H54 (cell line): Measurements from ENCODE around the gene NDUFAF2.
"Not testable (repeated sequence)": the region's sequence is repeated elsewhere in the genome, so short reads cannot be mapped to it uniquely, and the experiment has no call there.

ENCODE experiments used
- DNase-seq: peaks from one replicate; pipeline ENCODE4 v3.0.0; 2011; ENCODE audit warnings: low spot score, mixed read lengths; ENCODE audit not compliant: insufficient read length
- FAIRE-seq: peaks from 3 replicates; lab custom pipeline; 2011; peaks lifted over from hg19 to GRCh38; lab: Jason Lieb, UNC
- POLR2A ChIP-seq: IDR thresholded peaks from 2 replicates; pipeline ENCODE4 v1.6.1; 2011; ENCODE audit warnings: low read depth, mild to moderate bottlenecking, low read length

NDUFAF2 gene

GRCh38 chr5:60960591-60960990, 15.6 kb downstream of the NDUFAF2 start:
- FAIRE-seq (peak; percentile 60), DNase-seq (no peak)
- TF ChIP-seq POLR2A, result no peak

- DNase-seq, result no peak
- no peak for TF ChIP-seq POLR2A
- FAIRE-seq, result no peak
Measured at GRCh38 chr5:60961685-60962084, 16.7 kb downstream of the NDUFAF2 start.

- no peak for TF ChIP-seq POLR2A
- FAIRE-seq, result no peak
Measured at GRCh38 chr5:60972231-60972630, 27.2 kb downstream of the NDUFAF2 start.

GRCh38 chr5:60977956-60978737, 33.1 kb downstream of the NDUFAF2 start:
- DNase-seq, result no peak
- FAIRE-seq, result no peak
- no peak for TF ChIP-seq POLR2A

More at GRCh38 chr5:60972231-60972630, 27.2 kb downstream of the NDUFAF2 start:
- DNase-seq, result no peak

- DNase-seq (no peak), FAIRE-seq (no peak)
- no peak for TF ChIP-seq POLR2A
Measured at GRCh38 chr5:60978968-60979367, 34.0 kb downstream of the NDUFAF2 start.

- no peak for DNase-seq
- TF ChIP-seq POLR2A, result no peak
- no peak for FAIRE-seq
Measured at GRCh38 chr5:60980511-60980910, 35.5 kb downstream of the NDUFAF2 start.

GRCh38 chr5:60982127-60982526, 37.1 kb downstream of the NDUFAF2 start:
- not testable (repeated sequence) for DNase-seq, FAIRE-seq

GRCh38 chr5:60989790-60990189, 44.8 kb downstream of the NDUFAF2 start:
- no peak for FAIRE-seq
- DNase-seq, result no peak
- TF ChIP-seq POLR2A, result no peak

GRCh38 chr5:60992871-60993270, 47.9 kb downstream of the NDUFAF2 start:
- no peak for FAIRE-seq
- TF ChIP-seq POLR2A, result no peak
- DNase-seq, result no peak

- FAIRE-seq (no peak), DNase-seq (no peak)
- TF ChIP-seq POLR2A, result no peak
Measured at GRCh38 chr5:60993425-60993824, 48.4 kb downstream of the NDUFAF2 start.

GRCh38 chr5:60993875-60994571, 49.0 kb downstream of the NDUFAF2 start:
- DNase-seq (no peak), FAIRE-seq (no peak)
- TF ChIP-seq POLR2A, result no peak

- TF ChIP-seq POLR2A, result no peak
- FAIRE-seq (no peak), DNase-seq (no peak)
Measured at GRCh38 chr5:60996368-60996767, 51.4 kb downstream of the NDUFAF2 start.

GRCh38 chr5:60997721-60998120, 52.7 kb downstream of the NDUFAF2 start:
- DNase-seq (no peak), FAIRE-seq (no peak)
- no peak for TF ChIP-seq POLR2A

GRCh38 chr5:61000887-61001286, 55.9 kb downstream of the NDUFAF2 start:
- DNase-seq, result no peak
- no peak for TF ChIP-seq POLR2A
- peak; percentile 41 for FAIRE-seq

- DNase-seq (no peak), FAIRE-seq (no peak)
- no peak for TF ChIP-seq POLR2A
Measured at GRCh38 chr5:61001647-61002046, 56.6 kb downstream of the NDUFAF2 start.
